Germinal center (tissue), 1 donor: Measurements from ENCODE around the gene TBX3.

Experiments used
- DNase-seq: peaks from one replicate; pipeline ENCODE4 v3.0.0; 2012; ENCODE audit warnings: mixed read lengths, low spot score

Gene TBX3

GRCh38 chr12:114668151-114668885, 15.7 kb downstream of the TBX3 start:
- DNase-seq: peak; percentile 41

DNA sequence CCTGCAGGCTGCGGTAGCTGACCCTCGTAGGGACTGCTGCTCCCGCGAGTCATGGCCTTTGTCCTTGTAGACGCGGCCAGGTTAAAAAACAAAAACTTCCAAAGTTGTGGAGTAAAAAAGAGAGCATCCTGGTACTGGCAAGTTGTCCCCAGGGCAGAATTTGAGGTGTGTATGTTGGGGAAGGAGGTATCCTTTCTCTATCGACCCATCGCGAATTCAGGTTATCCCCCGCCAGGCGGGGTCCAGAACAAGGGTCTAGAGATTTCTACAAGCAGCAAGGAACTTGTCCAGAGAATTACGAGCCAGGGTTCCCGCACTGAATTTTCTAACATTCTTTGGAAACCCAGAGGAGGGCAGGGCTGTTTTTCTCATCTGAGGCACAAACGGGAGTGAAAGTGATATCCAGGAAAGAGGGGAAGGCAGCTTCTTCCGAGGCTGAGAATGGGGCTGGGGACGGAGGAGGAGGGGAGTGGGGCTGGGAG, 16.3 kb downstream of the TBX3 start:
- DNase-seq: no peak

DNA sequence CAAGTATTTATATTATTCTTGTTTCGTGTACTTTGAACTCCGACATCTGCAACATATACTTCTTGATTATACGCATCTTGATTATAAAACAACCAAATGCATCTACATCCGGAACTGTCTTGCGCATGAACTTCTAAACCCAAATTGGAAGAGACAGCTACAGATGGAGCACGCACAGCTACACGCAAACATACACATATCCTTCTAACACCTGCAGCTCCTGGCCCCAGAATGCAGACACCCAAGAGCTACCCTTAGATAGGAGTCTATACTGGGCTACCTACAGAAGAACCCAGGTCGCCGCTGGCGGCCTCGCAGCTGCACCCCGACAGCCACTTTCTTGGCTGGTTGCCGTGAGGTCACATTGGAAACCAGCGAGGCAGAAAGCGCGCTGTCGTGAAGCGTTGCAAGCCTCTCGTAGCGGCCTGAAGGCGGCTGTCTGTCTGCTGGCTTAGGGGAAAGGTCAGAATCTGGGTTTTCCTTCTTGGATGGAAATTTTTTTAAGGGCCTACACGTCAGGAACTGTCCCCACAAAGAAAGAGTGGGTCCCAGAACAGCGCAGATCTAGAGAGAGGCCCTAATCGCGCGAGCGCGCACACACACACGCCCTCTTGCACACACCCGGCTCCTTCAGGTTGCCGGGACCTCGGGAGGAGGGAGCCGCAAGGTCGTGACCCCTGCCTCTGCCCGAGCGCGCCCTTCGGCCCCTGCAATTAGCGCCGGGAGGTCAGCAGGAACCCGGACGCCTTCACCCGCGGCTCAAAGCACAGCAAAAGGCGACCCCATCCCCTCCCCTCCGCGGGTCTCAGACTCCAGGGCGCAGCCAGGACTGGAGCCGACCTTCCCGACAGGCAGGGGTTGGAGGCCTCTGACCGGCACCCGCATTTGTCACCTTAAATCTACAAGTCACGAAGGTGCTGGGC, 17.0 kb downstream of the TBX3 start:
- DNase-seq: no peak

DNA sequence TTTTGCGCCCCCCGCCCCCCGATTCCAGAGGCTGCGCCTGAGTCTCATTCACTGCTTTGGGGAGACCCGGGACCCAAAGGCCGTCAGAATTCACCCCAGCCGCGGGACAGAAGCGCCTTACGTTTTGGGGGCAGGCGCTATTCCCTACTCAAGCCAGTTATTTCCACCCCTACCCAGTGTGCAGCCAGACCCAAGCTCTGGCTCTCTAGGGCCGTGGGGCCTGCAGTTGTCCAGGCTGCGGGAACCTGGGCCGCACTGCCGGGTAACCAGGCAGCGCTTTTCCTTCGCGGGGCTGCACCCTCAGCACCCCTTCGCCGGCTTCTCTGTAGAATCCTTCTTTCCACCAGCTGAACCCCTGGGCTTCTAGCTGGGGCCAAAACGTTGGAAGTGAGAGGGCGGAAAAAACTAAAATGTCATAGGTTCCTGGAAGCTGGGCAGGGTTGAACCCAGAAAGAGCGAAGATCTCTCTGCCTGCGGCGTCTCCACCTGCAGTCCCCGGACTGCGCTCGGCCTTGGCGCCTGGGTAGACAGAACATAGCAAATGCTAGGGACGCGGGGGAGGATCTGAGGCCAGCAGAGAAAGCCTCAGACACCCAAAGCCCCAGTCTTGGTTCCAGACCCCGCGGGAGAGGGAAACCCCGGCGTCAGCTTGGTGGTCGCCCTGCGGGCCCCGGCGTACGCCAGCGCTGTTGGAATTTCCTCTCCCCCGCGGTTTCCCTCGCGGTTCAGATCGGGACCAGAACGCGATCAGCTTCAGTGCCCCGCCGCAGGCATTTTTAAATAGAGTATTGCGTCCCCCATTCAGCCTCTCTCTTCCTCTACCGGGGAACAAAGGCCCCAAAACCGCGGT, 18.3 kb downstream of the TBX3 start:
- no peak for DNase-seq

DNA sequence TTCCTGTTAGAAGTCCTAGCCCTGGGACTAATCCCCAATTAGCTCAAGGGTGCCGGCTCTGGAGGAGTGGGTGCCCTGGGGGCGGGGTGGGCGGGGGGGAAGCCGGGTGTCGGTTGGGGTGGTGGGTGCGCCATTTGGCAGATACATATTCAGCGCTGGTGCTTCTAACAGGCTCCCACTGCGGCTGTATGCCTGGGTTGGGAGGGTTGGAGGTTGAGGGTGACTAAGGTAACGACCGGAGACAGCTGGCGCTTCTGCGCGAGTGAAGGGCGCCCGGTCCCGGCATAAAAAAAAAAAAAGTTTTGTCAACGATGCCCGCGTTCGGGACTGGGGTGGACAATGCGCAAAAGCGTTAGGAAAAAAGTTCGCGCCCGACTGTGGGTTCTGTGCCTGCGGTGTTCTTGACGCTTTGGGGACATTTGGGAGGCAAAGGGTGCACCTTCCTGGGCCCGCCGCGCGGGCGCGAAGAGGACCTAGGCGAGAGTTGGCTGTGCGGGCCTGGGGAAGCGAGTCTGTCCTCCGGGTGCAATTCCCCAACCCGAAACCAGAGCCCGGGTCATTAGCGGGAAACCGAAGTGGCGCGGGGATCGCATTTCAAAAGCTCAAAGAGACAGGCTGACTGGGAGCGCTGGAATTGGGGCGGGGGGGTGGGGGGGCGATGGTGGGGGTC, 19.2 kb downstream of the TBX3 start:
- no peak for DNase-seq

- peak; percentile 46 for DNase-seq
Observed at GRCh38 chr12:114662512-114663177, 21.3 kb downstream of the TBX3 start.

- no peak for DNase-seq
Observed at GRCh38 chr12:114661245-114661644, 22.7 kb downstream of the TBX3 start.

DNA sequence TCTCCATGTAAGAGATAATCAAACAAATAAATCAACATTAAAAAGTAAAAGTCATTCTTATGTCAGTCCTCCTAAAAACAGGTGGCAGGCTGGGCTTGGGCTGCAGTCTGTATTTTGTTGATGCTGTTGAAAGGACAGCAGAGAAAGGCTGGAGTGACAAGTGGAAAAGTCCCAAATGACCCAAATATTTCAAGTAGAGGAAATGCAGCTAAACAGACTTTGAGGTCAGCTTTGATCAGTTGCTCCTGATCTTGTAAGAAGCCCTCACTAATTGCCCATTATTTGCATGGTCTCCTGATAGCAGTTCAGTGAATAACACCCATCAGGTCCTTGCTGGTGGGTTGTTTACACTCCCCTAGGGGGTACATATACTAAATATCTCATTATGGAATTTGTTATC, 24.9 kb downstream of the TBX3 start:
- no peak for DNase-seq

- no peak for DNase-seq
Observed at GRCh38 chr12:114658002-114658441, 26.0 kb downstream of the TBX3 start.

DNA sequence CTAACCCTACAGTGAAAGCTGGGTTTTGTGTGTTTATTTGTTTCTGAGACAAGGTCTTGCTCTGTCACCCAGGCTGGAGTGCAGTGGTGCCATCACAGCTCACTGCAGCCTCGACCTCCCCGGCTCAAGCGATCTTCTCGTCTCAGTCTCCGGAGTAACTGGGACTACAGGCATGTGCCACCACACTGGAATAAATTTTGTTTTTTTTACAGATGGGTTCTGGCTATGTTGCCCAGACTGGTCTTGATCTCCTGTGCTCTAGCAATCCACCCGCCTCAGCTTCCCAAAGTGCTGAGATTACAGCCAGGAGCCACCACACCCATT, 26.4 kb downstream of the TBX3 start:
- no peak for DNase-seq

DNA sequence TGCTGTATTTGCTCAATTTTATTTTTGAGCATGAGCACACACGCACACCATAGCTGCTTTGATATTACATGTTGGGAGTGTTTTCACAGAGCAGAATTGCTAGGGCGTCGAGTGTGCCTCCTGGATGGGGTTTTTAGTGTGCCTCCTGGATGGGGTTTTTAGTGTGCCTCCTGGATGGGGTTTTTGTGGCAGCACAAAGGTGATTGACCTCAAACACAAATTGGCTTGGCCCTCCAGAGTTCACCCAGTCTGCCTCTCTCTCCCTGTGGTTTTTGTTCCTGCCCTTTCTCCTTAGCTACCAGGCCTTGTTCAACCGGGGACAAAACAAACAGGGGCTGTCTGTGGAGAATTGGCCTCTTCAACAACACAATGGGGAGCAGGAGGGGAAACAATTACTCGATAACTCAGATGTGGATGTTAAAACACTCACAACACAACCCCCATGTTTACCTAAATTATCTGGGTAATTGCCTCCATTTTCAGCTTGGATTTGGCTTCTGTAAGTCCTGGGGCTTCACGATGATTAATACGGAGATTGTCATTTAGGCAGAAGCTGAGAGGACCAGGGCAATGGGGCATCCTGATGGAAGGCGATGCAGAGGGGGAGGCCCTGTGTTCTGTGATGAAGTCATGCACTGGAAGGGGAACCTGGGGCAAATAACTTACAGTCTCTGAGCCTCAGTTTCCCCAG, 26.9 kb downstream of the TBX3 start:
- DNase-seq: no peak

DNA sequence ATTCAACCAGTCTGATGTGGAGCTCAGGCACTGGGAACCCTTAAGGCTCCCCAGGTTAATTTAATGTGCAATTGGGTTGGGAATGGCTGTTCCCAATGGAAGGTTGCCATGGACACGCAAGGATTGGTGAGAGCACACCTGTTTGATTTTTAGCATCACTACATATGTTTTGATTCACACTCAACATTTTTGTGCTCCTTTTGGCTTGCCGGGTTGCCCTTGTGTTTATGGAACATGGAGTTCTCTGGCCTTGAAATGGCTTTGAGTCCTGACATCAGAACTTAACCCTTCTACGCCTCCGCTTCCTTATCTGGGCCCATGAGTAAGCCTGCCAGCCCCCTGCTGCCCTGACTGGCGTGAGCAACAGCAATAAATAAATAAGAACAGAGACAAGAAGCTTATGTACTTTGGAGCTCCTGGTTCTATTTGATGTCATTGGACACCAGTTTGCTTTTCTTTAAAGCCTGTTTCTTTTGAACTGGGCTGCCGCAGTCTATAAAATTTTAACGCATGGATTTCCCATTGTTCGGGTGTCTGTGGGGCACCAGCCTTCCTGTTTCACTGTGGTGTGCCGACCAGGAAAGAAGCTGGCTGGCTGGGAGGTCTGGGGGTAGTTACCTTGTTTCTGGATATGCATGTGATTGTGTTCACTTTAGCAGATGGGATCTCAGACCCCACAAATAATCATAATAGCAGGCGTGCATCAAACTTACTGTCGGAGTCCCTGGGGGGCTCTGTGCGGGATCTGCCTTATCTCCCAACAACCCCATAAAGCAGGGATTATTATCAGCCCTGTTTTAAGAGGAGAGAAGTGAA, 27.8 kb downstream of the TBX3 start:
- DNase-seq: no peak

DNA sequence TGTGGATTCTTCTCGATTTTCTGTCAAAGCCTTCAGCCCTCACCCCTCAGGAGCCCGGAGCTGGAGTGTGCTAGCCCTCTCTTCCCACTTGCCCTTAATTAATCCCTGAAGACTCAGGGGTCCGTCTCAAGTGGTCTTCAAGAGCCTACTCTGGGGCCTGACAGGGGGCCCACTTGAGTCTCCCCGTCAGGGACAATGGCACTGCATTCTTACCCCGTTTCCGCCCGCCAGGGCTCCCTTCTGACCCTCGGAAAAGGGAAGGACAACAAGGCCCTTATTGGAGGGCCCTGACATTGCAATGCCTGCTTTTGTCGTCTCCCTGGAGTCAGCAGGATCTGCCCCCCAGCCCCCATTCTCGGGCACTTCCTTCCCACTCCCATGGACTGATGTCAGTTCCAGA, 34.4 kb downstream of the TBX3 start:
- no peak for DNase-seq

- DNase-seq: no peak
Observed at GRCh38 chr12:114648711-114649110, 35.3 kb downstream of the TBX3 start.

DNA sequence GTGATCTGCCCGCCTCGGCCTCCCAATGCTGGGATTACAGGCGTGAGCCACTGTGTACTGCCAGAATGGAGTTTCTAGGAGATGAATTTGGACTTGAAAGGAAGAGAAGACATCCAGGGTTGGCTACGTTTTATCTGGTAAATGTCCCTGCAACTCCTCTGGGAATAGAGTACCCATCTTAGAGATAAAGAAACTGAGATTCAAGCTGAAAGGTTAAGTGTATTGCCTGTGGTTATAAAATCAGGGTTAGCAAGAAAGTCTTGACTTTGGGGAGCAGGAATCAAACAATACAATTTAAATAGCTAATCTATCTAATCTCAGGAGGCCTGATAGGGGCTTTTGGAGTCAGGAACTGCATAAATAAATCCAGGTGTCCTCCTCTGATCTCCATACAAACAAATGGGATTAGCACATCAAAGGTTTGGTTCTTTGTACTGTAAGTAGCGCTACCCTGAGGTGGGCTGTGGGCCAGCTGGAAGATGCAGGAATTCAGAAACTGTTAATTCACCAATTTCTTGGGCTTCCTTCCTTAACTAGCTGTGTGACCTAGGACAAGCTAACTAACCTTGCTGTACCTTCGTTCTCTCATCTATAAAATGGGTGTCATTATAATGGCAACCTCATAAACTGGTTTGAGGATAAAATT, 45.1 kb downstream of the TBX3 start:
- DNase-seq: no peak

- no peak for DNase-seq
Observed at GRCh38 chr12:114636723-114637480, 47.1 kb downstream of the TBX3 start.

- DNase-seq: no peak
Observed at GRCh38 chr12:114631242-114631641, 52.7 kb downstream of the TBX3 start.

DNA sequence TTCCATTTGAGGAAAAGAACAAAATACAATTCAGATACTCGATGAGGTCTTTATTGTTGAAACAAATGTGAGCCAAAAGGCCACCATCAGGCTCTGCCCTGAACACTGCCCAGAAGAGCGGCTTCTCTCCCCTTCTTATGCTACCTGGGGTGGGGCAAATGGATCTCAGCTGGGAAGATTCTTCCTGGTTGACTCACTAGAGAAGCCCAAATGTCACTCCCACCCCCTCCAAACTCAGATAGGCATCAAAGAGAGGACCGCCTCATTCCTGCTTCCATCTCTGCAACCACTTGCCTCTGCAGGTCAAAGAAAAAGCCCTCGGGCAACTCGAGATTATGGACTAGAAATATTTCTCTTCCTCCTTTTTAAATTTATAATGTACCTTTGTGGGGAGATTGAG, 55.8 kb downstream of the TBX3 start:
- no peak for DNase-seq
